ENCODE data around the gene NOL9.

NOL9 gene

DNA sequence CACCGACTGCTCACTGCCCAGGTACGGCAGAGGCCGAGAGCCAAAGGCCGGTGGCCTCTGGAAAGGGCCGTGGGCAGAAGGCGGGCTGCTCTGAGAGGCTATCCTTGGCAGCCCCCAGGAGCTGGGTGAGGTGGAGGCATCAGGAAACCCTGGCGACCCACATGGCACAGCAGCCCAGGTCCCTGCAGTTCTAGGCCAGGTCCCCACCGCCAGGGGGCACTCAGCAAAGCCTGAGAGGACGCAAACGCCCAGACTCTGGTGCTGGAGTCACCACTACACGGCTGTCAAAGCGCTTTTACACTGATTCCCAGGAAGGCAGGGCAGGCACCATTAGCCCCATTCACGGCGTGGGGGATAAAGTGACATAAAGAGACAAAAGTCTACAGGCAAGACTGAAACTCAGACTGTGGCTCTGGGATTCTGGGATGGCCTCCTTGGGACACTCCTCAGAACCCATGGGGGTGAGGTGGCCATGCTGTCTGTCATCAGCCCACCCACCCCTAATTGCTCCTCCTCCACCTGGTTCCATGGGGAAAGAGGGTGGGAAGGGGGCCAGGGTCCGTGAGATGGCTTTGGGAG, 67.8 kb downstream of the NOL9 start:
- FAIRE-seq, result no peak

GRCh38 chr1:6485168-6486101, 68.9 kb downstream of the NOL9 start:
- no peak for FAIRE-seq

DNA sequence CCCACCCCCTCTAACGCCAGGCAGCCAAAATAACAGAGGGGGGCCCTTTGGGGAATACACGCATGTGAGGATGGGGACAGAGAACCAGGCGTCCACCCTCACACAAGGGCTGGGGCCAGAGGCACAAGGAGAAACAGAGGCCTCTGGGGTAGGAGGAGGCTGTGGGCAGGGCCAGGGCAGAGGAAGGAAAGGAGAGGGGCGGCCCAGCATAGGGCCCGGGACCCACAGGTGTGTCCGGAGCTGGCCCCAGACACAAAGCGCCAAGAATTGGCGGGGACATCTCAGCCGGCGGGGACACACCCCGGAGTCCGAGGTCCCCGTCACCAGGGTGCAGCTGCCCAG, 69.5 kb downstream of the NOL9 start:
- FAIRE-seq, result no peak

- FAIRE-seq, result no peak
Observed at GRCh38 chr1:6483761-6484117, 70.6 kb downstream of the NOL9 start.

DNA sequence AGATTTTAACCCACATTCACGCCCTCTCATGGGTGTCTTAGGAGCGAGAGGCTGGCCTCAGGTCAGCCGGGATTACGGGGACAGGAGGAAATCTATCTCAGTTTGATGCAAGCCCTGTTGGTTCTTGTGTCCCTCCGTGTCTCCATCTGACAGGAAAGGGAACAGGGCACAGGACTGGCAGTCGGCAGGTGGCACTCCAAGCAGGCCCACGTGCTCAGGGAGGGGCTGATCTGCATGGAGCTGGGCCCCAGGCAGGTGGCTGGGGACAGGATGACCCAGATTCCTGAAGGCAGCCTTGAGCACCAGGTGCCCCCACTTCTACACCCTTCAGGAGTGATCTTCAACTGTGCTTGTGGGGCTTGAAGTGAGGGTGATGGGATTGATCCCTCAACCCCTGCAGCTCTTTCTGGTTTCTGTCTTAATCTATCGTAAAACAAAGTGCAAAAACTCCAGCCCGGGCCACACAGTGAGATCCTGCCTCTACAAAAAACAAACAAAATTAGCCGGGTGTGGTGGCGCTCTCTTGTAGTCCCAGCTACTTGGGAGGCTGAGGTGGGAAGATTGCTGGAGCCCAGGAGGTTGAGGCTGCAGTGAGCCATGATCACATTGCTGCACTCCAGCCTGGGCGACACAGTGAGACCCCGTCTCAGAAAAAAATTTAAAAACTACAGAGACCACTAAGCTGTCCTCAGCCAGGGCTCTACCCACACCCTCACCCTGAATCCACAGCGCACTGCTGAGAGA, 71.1 kb downstream of the NOL9 start:
- FAIRE-seq, result no peak

- FAIRE-seq, result no peak
Observed at GRCh38 chr1:6481820-6482219, 72.5 kb downstream of the NOL9 start.

DNA sequence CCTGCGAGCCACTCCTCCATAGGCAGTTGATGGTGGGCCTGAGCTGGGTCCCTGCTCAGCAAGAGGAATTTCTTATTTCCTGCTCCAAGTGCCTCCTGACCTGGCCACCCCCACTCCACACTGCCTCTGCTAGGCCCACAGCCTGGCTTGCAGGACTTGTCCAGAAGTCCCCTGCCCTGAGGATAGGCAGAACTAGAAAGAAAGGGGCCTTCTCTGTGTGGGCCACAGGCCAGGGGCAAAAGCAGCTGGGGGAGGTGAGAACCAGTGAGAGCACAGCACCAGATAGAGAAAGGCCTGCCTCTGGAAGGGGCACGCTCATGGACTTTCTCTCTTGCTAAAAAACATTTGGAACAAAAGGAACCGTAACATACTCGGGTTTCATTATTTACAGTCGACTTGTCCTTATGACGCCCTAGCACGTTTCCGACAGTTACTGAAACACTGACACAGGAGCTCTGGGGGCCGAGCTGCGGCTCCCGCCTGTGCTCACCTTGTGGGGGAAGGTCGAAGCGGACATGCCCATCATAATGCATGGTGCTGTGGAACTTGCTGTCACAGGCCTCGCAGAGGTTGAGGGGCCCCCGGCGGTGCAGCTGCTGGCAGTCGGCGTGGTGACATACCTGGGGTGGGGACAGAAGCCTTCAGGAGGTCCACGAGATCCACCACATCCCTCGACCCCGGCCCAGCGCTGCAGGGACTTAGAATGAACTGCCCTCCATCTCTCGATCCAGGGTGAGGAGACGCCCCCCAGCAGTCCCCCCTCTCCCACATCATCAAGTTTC, 77.1 kb downstream of the NOL9 start:
- no peak for FAIRE-seq

DNA sequence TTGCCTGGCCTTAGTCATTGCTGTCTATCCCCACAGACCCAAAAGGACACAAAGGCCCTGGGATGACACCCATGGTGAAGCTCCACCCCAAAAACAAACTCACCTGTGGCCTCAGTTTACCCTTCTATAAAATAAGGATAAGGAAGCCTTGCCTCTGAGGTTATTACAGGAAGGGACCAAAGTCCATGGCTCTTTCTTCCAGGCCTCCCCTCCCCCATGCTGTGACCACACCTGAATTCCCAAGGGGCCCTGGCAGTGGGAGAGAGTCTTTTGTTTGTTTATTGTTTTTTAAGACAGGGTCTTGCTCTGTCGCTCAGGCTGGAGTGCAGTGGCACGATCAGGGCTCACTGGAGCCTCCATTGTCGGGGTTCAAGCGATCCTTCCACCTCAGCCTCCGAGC, 77.8 kb downstream of the NOL9 start:
- FAIRE-seq, result no peak

- no peak for FAIRE-seq
Observed at GRCh38 chr1:6475381-6476133, 78.8 kb downstream of the NOL9 start.

- no peak for FAIRE-seq
Observed at GRCh38 chr1:6474815-6475282, 79.5 kb downstream of the NOL9 start.

- FAIRE-seq, result no peak
Observed at GRCh38 chr1:6473974-6474814, 80.1 kb downstream of the NOL9 start.

GRCh38 chr1:6473156-6473555, 81.2 kb downstream of the NOL9 start:
- no peak for FAIRE-seq

GRCh38 chr1:6472391-6472790, 81.9 kb downstream of the NOL9 start:
- FAIRE-seq, result no peak

- no peak for FAIRE-seq
Observed at GRCh38 chr1:6471970-6472368, 82.3 kb downstream of the NOL9 start.
